Peyer's patch (tissue), 4 donors: ENCODE results near the gene PNPLA8.

Experiments
- CTCF ChIP-seq, 6 experiments: fragments of 450-650 bp in 4 of 6; fragments of 200-600 bp in 2 of 6; sonication (generic) in 1 of 6; IDR thresholded peaks; one replicate each; pipeline ENCODE4 v1.5.1; 2017 to 2019; ENCODE audit warnings: antibody characterized with exemption in 6 of 6, mild to moderate bottlenecking in 3 of 6, moderate library complexity in 1 of 6
- POLR2A ChIP-seq, 2 donors: fragments of 450-650 bp; IDR thresholded peaks; one replicate each; pipeline ENCODE4 v1.5.1; 2017; ENCODE audit warnings: antibody characterized with exemption in 2 of 2, mild to moderate bottlenecking in 2 of 2, moderate library complexity in 2 of 2

GRCh38 chr7:108436906-108437305, 89.0 kb downstream of the PNPLA8 start:
- TF ChIP-seq CTCF (IDR thresholded peaks at IDR 0.05) (no peak), POLR2A (IDR thresholded peaks at IDR 0.05) (no peak)
